GM18520 (cell line): Measurements from ENCODE around the gene ATG7.
"Not testable (repeated sequence)": the region's sequence is repeated elsewhere in the genome, so short reads cannot be mapped to it uniquely, and the experiment has no call there.

Experiments used
- ATAC-seq: cut with Tn5 transposase; IDR thresholded peaks from one replicate; pipeline ENCODE4 v1.9.1; 2021; ENCODE audit not compliant: unreplicated experiment

Gene ATG7

DNA sequence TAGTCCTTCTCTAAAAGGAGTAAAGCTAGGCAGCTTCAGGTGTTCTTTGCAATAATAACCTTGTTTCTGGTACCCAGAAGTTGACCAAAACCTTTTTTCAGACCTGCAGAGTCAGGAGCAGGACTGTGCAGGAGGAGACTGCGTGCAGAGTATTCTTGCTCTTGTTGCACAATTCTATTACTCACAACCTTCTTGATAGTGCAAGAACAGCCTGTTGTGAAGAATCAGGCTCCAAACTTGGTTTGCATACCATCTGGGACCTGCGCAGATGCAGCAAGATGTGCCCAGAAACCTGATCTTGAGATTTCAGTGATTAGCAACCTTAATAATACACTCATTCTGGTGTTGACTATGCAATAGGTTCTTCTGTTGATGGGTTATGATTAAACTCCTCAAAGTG lies 111.9 kb downstream of the ATG7 start:
- no peak for ATAC-seq

GRCh38 chr3:11385326-11385725 lies 113.1 kb downstream of the ATG7 start:
- no peak for ATAC-seq

DNA sequence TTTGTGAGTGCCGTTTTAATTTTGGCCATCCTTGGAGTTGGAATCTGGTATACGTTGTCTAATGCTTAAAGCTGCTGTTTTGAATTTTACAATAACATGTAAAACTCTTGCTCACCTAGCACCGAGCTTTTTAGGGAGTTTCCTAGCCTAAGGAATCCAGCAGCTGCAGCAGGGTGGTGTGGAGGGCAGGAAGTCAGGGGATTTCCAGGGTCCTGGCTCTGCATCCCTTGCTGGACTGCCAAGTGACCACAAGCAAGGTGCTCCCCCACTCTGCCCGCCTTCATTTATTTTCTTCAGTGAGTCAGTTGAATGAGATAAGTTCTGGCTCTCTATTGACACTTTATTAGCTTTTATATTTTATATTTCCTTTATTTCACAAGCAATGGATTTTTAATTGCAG lies 113.7 kb downstream of the ATG7 start:
- ATAC-seq = no peak

GRCh38 chr3:11386465-11387113 lies 114.4 kb downstream of the ATG7 start:
- ATAC-seq = no peak

DNA sequence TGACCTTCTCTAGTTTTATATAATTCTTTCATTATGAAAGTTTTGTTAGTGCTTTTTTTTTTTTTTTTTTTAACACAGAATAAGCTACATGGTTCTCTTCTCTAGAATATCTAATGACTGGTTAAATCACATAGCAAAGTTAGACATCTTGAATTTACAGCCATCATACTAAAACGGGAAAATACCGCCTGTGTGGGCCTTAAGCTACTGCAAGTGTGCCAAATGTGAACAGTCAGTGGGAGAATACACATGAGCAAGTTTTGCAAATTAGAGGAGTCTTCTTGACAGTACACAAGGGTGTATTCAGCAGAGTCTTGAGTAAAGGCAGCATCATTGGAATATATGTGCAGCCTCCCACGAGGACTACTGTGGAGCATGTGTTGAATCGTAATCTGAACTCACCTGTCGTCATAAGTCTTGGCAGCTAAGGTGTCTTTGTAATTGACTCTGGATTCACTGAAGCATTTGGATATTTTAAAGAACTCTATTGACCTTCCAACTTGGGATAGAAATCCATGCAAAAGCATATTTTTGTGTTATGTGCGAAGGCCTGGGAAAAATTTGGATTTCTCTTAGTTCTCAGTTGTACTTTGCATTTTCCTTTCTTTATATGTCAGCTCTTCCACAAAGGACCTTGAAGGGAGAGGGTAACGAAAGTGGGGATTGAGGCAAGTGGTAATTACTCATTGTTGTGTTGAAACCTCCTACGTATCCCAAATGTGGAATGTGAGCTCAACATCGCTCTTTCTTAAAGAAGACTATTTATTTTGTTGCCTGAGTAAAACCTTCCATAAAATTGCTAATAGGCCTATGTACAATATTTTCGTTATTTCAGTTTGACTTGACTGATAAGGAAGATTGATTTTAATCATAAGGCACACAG lies 117.4 kb downstream of the ATG7 start:
- no peak for ATAC-seq

- no peak for ATAC-seq
These were observed 118.4 kb downstream of the ATG7 start for GRCh38 chr3:11390411-11391131.

DNA sequence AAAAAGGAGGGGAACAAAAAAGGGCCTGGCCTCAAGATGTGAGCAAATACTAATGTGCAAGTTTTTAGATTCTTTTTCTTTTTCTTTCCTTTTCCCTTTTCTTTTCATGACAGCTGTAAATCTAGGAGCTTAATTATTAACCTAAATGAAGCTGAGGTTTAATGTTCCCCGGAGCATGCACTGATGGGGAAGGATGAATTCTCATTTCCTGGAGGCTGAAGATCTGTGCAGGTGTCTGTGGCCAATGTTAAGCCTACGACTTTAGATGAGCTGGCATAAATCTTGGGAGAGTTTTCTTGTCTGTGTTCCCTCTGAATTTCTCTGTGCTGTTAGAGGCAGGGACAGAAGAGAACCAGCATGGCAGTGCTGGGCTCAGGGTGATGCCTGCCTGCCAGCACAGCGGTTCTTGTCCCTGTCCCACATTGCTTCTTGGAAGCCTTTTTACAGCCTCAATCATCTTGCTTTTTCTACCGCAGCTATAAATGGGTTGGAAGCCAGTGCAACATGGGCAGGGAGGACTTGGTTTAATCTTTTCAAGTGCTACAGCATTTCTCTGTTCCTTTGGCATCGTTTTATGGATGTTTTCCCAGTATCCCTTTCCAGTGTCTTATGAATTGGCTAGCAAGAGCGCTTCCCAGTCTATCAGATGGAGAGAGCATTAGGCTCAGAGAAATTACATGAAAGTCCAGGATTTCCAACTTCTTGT lies 119.1 kb downstream of the ATG7 start:
- no peak for ATAC-seq

GRCh38 chr3:11392014-11392859 lies 120.0 kb downstream of the ATG7 start:
- ATAC-seq = no peak

DNA sequence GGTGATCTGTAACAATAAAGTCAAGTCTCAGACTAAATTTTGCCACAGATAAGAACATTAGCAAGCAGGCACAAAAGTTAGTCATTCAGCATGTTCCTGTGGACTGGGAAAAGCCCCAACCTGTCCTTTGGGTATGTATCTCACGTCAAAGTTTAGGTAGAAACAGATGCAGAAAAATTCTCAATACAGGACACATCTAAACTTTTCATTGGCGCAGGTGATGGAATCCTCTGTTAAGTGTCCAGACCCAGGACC lies 120.6 kb downstream of the ATG7 start:
- no peak for ATAC-seq

- ATAC-seq = no peak
These were observed 121.2 kb downstream of the ATG7 start for GRCh38 chr3:11393401-11393800.

DNA sequence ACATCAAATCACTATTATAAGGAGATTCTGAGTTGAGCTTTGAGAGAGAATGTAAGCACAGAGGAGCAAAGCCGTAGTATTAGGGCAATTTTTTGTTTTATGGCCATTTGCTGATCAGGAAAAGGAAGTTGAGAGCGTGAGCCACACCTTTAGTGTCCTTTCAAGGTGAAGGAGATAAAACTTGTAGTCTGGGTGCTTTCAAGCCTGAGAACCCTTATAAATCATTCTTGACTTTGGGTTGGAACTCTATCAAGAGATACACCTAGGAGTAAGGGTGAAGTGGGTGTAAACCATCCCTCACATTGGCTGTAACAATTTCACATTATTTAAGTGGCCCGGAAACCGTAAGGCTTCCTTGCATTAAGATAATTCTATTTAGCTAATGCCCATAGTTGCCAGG lies 122.2 kb downstream of the ATG7 start:
- ATAC-seq = no peak

GRCh38 chr3:11400213-11400612 lies 128.0 kb downstream of the ATG7 start:
- ATAC-seq = no peak

GRCh38 chr3:11401434-11401833 lies 129.2 kb downstream of the ATG7 start:
- no peak for ATAC-seq

GRCh38 chr3:11405323-11405722 lies 133.1 kb downstream of the ATG7 start:
- no peak for ATAC-seq

- ATAC-seq = no peak
These were observed 135.4 kb downstream of the ATG7 start for GRCh38 chr3:11407644-11408043.

DNA sequence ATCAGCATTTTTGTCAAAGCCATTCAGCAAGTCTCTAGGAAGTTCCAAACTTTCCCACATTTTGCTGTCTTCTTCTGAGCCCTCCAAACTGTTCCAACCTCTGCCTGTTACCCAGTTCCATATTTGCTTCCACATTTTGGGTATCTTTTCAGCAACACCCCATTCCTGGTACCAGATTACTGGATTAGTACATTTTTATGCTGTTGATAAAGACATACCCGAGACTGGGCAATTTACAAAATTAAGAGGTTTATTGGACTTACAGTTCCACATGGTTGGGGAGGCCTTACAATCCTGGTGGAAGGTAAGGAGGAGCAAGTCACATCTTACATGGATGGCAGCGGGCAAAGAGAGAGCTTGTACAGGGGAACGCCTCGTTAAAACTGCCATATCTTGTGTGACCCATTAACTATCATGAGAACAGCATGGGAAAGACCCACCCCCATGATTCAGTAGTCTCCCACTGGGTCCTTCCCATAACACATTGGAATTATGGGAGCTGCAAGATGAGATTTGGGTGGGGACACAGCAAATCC lies 136.2 kb downstream of the ATG7 start:
- ATAC-seq = not testable (repeated sequence)

DNA sequence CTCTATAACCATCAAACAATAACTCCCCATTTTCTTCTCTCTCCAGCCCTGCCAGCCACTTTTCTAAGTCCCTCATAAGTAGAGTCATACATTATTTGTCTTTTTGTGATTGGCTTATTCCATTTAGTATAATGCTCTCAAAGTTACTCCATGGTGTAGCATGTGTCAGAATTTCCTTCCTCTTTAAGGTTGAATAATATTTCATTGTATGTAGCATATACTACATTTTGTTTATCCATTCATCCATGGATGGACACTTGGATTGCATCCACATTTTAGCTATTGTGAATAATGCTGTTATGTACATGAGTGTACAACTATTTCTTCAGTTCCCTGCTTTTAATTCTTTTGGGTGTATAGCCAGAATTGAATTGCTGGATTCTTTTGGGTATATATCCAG lies 138.4 kb downstream of the ATG7 start:
- ATAC-seq = no peak

GRCh38 chr3:11411956-11412355 lies 139.8 kb downstream of the ATG7 start:
- ATAC-seq = no peak

DNA sequence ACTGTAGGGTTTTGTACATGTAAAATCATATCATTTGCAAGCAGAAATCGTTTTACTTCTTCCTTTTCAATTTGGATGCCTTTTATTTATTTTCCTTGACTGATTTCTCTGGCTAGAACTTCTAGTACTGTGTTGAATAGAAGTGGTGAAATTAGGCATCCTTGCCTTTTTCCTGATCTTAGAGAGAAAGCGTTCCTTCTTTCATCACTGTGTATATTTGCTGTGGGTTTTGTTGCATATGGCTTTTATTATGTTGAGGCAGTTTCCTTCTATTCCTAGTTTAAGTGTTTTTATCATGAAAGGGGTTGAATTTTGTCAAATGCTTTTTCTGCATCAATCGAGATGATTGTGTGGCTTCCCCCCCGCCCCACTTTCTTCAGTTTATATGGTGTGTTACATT lies 140.9 kb downstream of the ATG7 start:
- ATAC-seq = no peak

GRCh38 chr3:11415099-11415498 lies 142.9 kb downstream of the ATG7 start:
- ATAC-seq = no peak
